HG03342 (cell line): Measurements from ENCODE around the gene ATP8B3.

Source experiments
- ATAC-seq: cut with Tn5 transposase; IDR thresholded peaks from one replicate; pipeline ENCODE4 v1.9.1; 2021; ENCODE audit warnings: mild to moderate bottlenecking, moderate library complexity; ENCODE audit not compliant: unreplicated experiment

The ATP8B3 gene, protein sequence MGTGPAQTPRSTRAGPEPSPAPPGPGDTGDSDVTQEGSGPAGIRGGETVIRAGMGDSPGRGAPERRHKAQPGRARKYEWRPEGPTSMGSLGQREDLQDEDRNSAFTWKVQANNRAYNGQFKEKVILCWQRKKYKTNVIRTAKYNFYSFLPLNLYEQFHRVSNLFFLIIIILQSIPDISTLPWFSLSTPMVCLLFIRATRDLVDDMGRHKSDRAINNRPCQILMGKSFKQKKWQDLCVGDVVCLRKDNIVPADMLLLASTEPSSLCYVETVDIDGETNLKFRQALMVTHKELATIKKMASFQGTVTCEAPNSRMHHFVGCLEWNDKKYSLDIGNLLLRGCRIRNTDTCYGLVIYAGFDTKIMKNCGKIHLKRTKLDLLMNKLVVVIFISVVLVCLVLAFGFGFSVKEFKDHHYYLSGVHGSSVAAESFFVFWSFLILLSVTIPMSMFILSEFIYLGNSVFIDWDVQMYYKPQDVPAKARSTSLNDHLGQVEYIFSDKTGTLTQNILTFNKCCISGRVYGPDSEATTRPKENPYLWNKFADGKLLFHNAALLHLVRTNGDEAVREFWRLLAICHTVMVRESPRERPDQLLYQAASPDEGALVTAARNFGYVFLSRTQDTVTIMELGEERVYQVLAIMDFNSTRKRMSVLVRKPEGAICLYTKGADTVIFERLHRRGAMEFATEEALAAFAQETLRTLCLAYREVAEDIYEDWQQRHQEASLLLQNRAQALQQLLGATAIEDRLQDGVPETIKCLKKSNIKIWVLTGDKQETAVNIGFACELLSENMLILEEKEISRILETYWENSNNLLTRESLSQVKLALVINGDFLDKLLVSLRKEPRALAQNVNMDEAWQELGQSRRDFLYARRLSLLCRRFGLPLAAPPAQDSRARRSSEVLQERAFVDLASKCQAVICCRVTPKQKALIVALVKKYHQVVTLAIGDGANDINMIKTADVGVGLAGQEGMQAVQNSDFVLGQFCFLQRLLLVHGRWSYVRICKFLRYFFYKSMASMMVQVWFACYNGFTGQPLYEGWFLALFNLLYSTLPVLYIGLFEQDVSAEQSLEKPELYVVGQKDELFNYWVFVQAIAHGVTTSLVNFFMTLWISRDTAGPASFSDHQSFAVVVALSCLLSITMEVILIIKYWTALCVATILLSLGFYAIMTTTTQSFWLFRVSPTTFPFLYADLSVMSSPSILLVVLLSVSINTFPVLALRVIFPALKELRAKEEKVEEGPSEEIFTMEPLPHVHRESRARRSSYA (N-terminal part only)

DNA sequence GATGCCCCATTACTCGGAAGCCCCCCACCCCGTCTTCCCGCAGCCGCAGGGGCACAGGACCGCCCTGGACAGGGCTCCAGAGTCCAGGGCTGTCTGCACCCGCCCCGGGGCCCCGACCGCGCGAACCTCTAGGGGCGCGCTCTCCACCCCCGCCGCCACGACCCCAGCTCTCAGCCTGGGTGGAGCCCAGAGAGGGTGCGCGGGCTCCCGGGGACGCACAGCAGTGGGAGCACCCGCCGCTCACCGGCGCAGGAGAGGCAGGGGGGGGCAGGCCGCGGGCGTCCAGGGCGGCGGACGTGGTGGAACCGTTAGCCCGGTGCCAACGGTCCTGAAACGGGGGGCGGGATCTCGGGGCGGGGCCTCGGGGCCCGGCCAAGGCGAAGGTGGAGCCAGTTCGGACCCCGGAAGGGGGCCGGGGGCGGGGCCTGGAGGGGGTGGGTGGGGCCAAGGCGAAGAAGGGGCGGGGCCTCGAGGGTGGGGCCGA, at the start of gene ATP8B3:
ATP8B3 (minus strand) TSS at position 335 of the 484 bp plus-strand sequence. CDS start 540 bp downstream, outside the sequence.
- peak; percentile 20 for ATAC-seq

DNA sequence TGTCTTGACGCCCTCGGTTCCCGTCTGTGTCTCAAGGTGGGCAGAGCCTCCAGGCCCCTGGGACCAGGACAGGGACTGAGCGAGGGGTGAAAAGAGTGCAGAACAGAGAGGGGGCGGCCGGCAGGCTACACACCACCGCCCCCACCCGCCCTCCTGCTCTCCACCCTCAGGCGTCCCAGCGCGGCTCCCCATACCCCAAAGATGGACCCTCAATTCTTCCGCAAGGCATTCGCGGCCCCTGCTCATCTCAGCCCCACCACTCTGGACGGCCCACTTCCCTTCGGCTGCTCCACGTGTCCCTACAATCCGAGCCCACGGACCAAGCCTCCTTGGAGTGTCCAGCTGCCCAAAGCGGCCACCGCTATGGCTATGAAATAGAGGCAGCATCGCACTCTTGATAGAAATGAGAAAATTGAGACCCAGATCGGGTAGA, 49.5 kb upstream of the ATP8B3 start:
- no peak for ATAC-seq

DNA sequence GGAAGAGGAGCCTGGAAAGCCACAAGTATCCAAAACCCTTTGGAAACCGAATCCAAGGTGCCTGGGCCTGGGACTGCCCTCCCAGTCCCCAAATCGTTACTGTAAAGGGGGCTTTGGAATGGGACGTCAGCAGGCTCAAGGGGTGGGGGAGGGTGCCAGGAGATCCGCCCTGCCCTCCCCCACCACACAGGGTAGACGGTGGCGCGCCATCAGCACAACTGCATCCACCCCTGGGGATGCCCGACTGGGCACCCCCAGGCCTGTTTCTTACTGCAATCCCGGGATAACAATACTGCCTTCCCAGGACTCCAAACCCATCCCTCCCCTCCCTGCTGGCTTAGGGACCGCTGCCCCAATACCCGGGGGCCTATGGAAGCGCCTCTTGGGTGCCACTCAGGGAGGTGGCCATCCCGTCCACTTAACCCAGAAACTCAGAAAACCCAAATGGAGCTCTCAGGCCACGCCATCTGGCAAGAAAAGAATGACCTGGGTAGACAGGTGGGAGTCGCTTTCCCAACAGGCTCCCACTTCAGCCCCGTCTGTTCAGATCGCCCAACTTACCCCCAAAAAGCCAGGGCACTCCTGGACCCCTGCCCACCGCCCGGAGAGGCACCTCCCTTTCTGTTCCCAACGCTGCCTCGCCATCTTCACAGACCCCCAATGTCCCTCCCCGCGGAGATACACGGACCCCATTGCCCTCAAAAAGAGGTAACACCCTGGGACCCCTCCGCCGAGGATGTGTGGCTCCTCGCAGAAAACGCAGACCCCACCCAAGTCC, 48.9 kb upstream of the ATP8B3 start:
- no peak for ATAC-seq

DNA sequence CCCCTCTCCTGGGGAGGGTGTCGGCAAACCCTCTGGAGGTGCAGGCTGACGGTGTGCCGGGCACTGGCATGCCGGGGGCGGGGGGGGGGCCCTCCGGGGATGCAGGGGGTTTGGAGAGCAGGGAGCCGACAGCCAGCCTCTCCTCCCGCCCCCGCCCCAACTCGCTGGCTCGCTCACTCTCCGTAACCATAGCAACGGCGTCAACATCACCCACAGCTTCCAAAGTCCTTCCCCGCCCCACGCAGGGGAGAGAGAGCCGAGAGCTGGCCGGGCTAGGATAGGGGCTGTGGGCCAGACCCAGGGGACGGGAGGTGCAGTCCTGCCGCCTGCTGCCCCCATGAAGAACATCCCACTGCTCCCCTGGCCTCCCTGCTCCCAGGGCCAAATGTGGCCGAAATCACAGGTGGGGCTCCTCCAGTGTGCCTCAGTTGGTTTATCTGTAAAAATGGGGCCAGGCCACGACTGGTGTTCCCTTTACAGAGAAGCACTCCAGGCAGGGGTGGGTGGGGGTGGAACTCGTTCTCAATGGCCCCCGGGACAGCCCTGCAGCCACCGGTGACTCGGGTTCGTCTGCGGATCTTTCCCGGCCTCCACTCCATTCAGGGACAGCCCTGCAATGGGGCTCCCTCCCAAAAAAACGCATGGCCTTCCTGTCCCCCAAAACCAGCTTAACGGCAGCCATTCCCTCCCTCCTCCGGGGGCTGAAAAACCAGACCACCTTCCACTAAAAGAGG, 48.1 kb upstream of the ATP8B3 start:
- ATAC-seq, result no peak

DNA sequence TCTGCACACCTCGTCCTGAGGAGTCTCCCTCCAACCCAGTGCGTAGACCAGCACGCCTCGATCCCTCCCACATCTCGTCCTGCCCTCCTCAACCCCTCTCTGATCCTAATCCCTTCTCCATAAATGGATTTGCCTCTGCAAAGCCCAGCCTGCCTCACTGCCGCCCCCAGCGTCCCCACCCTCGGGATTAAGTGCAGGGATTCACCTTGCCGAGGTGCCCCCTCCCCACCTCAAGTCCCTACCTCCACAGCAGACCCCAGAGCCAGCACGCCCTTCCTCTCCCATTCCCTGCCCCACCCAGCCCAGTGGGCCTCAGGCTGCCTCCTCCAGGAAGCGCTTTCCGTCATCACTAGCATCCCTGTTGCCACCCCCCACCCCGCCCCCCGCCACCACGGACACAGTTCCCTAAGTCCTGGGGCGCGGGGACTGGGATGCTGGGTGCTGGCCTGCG, 47.3 kb upstream of the ATP8B3 start:
- ATAC-seq, result no peak

DNA sequence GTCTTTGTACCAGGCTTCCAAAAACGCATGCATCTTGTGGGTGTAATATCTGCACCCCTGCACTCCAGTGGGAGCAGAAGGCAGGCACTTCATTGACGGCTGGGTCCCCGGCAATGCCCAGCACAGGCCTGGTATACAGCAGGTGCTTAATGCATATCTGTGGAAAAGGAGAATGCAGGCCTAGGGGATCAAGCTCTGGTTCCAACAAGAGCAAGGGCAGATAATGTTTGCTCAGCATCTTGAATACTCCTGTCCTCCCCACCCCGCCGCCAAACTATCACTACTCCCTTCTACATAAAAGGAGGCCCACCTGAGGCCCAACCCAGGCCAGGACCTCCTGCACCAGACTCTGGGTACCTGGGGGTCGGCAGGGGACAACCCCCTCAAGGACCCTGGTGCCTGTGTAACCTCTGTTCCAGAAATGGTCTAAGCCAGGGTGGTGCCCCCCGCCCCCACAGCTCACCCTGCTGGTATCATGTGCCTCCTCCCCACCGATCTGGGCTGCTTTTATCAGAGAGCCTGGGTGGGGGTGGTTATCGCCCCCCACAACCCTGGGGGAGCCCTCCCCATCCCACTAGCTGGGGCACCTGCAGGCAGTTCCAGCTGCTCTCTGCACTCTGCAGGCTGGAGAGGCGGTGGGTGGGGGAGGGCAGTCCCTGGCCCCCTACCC, 46.5 kb upstream of the ATP8B3 start:
- no peak for ATAC-seq

DNA sequence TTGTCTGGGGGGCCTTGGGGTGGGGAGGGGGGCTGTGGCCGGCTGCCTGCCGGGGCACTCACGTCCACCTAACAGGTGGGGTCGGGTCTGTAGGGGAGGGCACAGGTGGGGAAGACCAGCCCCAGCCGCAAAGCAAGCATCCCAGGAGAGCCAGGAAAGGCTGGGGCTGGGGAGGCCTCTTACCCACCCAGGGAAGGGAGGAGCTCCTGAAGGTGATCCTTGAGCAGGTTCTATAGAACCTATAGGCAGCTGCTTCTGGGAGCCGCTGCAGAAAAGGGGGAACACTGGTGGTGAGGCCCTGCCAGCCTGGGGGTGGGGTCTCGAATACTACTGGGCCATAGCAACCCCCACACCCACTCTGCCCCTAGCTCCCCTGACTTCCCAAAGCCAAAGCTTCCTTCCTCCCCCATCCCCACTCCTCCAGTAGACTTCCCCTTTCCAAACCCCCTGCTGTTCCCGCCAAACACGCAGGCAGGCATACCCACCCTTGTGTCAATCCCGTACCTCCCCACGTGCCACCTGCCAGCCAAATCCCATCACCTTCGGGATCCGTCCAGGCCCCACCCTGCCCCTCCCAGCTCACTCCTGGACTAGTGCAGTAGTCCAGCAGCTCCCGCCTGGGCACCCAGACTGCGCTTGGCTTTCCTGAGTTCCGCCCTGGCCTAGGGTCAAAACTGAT, 45.7 kb upstream of the ATP8B3 start:
- no peak for ATAC-seq

DNA sequence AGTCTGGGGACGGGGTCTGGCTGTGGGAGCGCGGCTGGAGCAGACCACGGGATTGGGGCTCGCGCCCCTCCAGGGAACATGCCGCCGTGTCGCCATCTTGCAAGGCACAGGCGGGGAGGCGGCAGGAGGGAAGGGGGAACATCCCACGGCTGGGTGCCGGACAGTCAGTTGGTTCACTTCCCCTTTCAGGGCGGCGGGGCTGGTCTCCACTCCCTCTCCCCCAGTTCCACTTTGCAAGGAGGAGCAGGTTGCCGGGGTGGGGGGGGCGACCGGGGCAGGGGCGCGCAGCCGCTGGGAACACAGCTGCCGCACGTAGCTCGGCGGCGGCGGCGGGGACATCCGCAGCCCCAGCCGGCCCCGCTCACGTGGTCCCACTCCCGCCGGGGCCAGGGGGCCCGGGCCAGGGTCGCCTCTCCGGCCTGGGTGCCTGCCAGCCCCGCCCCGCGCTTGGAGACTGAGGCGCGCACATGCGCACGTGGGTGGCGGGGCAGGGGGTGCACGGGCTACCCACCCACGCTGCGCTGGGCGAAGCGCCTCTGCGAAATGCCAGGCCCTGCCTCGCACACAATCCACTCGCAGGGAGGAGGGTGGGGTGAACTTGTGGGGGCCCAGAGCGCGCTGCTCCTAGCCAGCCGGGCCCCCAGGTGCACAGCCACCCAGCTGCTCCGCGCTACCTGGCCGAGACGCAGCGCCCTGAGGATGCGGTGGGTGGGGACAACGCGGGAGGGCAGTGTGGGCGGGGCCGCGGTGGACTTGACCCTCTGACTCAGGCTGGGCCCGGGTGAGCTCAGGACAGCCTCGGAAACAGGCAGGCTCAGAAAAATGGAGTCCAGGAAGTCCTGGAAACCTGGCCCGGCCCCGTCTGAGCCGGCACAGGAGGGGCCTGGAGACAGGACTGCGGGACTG, 44.9 kb upstream of the ATP8B3 start:
- no peak for ATAC-seq

DNA sequence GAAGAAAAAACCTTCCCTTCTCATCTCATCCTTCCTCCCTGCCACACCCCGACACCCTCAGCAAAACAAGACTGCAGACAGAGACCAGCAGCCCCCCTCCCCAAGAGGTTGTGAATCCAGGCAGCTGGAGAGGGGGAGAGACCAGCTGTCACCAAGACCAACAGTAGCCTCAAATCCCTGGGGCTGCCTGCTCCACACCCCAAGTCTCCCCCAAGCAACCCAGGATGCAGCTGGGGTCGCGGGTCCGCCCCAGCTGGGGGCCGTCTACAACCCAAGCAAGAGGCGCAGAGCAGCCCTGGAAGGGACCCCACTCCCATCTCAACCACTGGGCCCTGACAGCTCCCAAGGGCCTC, 44.2 kb upstream of the ATP8B3 start:
- no peak for ATAC-seq

DNA sequence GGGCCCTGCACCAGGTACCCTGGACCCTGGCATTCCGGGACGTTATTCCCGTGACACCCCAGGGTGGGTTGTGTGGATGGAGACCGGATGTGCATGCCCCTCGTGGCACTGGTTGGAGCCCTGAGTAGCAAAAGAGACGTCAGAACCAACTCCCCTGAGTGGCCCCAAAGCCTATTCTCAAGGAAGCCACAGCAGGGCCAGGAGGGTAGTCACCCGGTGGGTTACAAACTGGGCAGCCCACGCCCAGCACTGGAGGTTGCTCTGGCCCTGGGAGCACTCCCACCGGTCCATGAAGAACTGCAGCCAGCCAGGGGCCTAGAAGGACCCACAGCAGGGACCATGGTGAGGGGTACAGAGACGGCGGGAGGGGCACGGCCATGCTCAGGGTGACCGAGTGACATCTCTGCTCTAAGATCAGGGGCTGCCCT, 43.8 kb upstream of the ATP8B3 start:
- ATAC-seq, result no peak

DNA sequence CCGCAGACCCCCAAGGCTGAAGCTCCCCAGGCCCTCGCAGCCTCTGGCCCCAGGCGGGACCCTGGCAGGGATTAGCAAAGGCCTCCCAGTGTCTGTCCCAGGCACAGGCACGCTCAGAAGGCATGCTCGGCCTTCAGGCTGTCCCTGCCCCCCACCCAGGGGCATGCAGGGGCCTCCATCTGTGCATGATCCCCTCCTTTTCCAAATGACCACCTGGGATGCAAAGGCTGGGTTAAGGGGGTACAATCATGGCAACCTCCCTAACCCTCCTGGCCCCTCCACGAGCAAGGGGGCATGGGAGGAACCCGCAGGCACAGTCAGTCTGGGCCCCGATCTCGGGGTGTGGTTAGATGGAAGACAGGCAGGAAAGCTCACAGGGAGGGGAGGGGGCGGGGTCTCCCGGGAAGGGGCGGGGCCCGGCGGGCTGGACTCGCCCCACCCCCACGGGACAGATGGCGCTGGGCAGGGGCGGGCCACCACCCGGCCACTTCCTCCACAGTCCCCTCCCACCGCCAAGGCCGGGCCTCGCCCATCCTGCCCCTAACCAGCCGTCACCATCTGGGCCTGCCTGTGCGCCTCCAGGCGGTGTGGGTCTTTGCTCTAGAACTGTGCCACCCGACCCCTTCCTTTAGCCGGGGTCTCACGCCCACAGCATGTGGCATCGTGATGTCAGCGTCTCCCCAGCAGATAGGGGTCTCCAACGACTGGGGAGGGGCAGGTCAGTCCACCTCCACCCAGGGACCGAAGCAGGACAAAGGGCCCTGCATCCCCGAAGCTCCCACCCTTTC, 43.2 kb upstream of the ATP8B3 start:
- ATAC-seq, result peak; percentile 45

DNA sequence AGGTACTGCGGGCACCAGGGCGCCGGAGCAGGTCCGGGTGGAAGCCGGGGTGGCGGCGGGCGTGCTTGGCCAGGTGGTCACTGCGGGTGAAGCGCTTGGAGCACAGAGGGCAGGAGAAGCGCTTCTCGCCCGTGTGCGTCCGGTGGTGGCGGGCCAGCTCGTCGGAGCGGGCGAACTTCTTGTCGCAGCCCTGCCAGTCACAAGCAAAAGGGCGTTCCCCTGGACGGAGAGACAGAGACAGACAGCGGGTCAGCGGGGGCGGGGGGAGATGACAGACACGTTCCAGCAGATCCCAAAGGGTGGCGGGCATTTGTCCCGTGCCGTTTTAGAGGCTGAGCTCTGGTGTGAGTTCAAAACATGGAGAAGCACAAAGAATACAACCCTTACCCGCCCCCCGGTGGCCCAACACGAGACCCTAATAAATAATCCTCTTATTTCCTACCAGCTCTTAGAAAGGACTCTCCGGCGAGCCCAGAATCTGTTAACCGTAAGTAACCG, 42.5 kb upstream of the ATP8B3 start:
- ATAC-seq, result no peak

DNA sequence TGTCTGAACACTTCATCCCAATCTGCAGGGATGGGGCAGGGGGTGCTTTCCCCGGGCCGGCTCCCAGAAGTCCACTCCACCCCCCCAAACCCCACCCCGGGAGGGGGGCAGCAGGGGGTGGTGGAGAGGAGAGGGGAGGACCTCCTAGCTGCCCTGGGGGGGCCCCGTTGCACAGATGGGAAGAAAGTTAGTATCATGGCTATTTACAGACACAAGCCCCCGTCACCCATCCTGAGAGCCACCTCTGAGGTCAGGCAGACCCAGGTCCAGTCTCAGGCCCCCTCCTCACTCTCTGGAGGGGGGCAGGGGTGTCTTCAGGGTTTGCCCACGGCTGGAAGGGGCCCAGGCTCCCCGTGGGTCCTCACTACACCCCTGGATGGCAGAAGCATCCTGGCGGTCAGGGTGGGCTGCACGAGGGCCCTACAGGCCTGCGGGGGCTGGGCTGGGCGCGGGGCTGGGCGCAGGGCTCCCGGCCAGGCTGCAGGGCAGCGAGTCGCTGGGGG, 42.0 kb upstream of the ATP8B3 start:
- ATAC-seq, result no peak

DNA sequence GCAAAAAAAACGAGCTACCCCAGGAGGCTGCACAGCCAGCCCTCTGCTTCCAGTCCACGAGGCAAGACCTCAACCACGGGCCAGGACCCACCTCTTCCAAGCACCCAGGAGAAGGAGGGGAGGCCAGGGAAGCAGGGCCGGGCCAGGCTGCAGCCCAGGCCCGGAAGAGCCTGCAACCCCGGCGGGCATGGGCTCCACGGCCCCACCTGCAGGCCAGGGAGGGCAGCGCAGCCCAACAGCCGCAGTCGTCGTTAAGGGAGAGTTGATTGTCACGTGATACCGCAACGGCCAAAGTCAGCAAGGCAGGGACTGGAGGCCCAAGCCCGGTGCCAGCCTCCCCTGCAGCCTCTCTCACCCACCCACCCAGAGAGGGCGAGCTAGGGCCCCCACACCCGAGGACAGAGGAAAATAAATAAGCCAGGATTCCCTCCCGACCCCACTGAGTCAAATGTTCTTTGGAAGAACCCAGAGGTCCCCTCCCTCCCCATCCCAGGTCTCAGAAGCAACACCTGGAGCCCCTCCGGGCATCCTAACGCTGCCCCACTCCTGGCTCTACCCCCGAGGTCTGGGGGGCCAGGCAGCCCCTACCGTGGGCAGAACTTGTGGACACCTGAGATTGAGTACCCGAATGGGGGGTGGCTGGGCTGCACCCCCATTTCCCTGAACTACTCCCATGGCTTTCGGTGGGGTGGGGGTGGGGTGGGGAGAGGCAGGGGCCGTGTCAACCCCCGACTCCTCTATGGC, 41.4 kb upstream of the ATP8B3 start:
- no peak for ATAC-seq

DNA sequence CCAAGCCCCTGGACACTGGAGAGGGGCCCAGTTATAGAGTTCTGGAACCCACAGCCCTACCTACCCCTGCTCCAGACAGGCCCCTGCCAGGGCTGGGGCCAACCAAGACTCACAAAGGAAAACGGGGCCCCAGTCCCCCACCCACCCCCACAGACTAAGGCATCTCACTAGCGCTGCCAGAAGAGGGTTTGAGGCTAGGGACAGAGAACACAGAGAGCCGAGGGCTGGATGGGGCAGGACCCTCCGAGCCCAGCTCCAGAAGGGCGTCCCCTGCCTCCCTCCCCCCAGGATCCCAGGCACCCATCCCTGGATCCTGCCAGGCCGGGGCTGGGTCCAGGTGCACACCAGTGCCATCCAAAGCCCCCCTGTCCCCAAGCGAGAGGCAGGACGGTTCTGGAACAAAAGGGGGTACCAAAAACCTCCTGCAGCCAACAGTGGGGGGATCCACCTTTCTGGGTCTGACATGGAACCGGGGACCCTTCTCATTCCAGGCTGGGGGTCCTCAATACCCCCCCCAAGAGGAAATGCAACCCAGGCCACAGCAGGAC, 40.6 kb upstream of the ATP8B3 start:
- no peak for ATAC-seq
